HFFc6 (cell line): ENCODE results near the gene CFAP43. TPM values are rescaled to one million over a fixed set of nuclear protein-coding genes. Genes with fewer than 3 reads are reported as not detected.

Experiments used
- DNase-seq: peaks from one replicate; pipeline ENCODE4 v3.0.0-alpha.2; 2018
- H3K27ac Mint-ChIP-seq: 2 replicates; pipeline ENCODE4 v1.8.0; 2020; ENCODE audit warnings: mild to moderate bottlenecking, mixed read lengths
- H3K27me3 Mint-ChIP-seq: 2 replicates; pipeline ENCODE4 v1.8.0; 2021; ENCODE audit warnings: mild to moderate bottlenecking, moderate library complexity, mixed read lengths; ENCODE audit not compliant: insufficient read depth
- H3K36me3 Mint-ChIP-seq: 2 replicates; pipeline ENCODE4 v1.8.0; 2021; ENCODE audit warnings: low read depth, mixed read lengths
- H3K4me1 Mint-ChIP-seq: 2 replicates; pipeline ENCODE4 v1.8.0; 2020; ENCODE audit warnings: low read depth, mixed read lengths
- H3K4me3 Mint-ChIP-seq: 2 replicates; pipeline ENCODE4 v1.8.0; 2020; ENCODE audit warnings: mild to moderate bottlenecking, moderate library complexity, mixed read lengths
- H3K9me3 Mint-ChIP-seq: 2 replicates; pipeline ENCODE4 v1.8.0; 2020; ENCODE audit warnings: mild to moderate bottlenecking, mixed read lengths
- total RNA-seq, 6 experiments: library from RNA; stranded (reverse); fragmentation: NEBNext Ultra II Directional; extraction: Animal tissue kit (Norgen Biotek cat#: 25700); gene quantifications; 2 replicates in 1 of 6; 3 replicates in 5 of 6; pipeline ENCODE4 v1.2.3, GENCODE V29; 2021
- TF ChIP-seq, protein P1 (sequence below): fragments of 200-600 bp; sonication (generic); IDR thresholded peaks from 2 replicates; pipeline ENCODE4 v1.5.0; 2021; ENCODE audit warnings: antibody characterized with exemption, mild to moderate bottlenecking

The CFAP43 gene
- total RNA-seq, 6 experiments from 2014 or later = 0.14 TPM; not detected in 5

DNA sequence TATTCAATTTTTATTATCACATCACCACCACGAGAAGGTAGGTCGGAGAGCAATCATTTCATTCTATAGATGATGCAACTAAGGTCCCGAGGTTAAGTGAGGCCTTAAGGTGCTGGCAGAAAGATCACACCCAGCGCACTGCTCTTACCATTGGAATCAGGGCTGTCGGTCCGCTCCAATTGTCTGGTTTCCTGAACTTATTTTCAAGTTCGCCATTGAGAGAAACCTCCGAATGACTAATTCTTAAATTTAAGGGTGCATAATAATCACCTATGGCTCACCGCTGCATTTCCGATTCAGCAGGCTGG is 36.2 kb upstream of the CFAP43 start:
- no peak overlapping the region for H3K27ac Mint-ChIP-seq
- peaks cover 48% of the 10 kb centered on the region for H3K36me3 Mint-ChIP-seq
- no peak for DNase-seq
- no peaks in the 10 kb centered on the region for H3K27me3 Mint-ChIP-seq
- H3K9me3 Mint-ChIP-seq = no peaks in the 10 kb centered on the region
- no peak overlapping the region for H3K4me3 Mint-ChIP-seq
- TF ChIP-seq, protein P1, sequence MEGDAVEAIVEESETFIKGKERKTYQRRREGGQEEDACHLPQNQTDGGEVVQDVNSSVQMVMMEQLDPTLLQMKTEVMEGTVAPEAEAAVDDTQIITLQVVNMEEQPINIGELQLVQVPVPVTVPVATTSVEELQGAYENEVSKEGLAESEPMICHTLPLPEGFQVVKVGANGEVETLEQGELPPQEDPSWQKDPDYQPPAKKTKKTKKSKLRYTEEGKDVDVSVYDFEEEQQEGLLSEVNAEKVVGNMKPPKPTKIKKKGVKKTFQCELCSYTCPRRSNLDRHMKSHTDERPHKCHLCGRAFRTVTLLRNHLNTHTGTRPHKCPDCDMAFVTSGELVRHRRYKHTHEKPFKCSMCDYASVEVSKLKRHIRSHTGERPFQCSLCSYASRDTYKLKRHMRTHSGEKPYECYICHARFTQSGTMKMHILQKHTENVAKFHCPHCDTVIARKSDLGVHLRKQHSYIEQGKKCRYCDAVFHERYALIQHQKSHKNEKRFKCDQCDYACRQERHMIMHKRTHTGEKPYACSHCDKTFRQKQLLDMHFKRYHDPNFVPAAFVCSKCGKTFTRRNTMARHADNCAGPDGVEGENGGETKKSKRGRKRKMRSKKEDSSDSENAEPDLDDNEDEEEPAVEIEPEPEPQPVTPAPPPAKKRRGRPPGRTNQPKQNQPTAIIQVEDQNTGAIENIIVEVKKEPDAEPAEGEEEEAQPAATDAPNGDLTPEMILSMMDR = no peak
- H3K4me1 Mint-ChIP-seq = peaks cover 20% of the 10 kb centered on the region

DNA sequence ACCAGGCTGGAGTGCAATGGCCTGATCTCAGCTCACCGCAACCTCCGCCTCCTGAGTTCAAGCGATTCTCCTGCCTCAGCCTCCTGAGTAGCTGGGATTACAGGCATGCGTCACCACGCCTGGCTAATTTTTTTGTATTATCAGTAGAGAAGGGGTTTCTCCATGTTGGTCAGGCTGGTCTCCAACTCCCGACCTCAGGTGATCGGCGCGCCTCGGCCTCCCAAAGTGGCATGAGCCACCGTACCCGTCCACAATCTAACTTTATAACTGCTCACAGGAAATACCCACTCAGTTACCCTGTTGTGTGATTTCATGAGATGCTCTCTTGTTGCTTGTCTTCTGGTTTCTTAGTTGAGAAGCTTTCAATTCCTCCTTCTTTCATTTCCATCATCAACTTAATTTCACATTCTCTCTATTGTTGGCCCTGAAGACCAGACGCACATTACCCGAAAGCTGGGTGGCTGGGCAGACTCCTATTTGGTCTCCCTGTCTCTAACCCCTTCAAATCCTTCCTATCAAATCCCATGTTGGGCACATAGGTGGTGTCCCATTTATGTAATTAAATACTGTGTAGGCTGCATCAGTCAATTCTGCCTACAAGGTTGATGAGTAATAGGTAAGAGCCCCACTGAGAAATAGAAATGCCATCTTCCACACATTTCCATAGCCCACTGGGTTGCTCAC is 35.7 kb upstream of the CFAP43 start:
- H3K9me3 Mint-ChIP-seq = no peaks in the 10 kb centered on the region
- H3K27me3 Mint-ChIP-seq = no peaks in the 10 kb centered on the region
- H3K27ac Mint-ChIP-seq = 0 out of 2 replicates have a peak overlapping the region, but pooled peaks have one; percentile 35
- H3K4me1 Mint-ChIP-seq = peaks cover 15% of the 10 kb centered on the region
- DNase-seq = no peak
- peaks cover 48% of the 10 kb centered on the region for H3K36me3 Mint-ChIP-seq
- TF ChIP-seq, protein P1 = no peak
- H3K4me3 Mint-ChIP-seq = no peak overlapping the region

DNA sequence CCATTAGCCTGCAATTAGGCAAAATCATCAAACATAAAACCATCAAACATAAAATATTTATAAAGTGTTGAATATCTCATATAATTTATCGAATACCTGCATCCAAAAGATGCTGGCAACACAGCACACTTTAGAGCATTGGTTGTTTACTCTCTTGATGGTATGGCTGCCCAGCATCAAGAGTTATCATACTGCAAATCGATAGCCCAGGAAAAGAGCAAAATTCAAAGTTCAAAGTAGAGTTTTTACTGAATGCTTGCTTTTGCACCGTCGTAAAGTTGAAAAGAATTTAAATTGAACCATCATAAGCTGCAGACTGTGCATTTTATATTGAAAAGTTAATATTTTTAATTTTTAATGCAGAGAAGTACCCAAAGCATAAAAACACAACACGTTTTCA is 32.6 kb upstream of the CFAP43 start:
- Mint-ChIP-seq H3K9me3 (no peaks in the 10 kb centered on the region), H3K27me3 (no peaks in the 10 kb centered on the region), H3K4me3 (no peak overlapping the region), H3K4me1 (peaks cover 36% of the 10 kb centered on the region), H3K27ac (no peak overlapping the region), H3K36me3 (peaks cover 69% of the 10 kb centered on the region)
- no peak for DNase-seq
- TF ChIP-seq, protein P1 = no peak

DNA sequence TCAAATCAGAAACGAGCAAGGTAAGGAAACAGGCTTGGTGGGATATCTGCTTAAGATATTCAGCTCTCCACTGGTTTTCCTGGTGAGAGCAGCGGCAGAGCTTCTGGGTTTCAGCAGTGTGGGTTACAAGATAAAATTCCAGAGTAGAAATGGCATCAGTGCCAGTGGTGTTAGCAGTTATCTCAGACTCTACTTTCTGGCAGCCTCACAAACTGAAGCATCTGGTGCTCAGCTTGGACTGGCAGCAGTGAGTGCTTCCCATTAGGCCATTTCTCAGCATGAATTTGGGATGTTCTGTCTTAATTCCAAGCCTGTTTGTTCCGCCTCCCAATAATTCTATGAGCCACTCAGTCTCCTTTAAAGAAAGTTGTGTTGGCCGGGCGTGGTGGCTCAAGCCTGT is 29.9 kb upstream of the CFAP43 start:
- Mint-ChIP-seq H3K4me3 (no peak overlapping the region), H3K4me1 (peaks cover 53% of the 10 kb centered on the region), H3K36me3 (peaks cover 69% of the 10 kb centered on the region), H3K27me3 (no peaks in the 10 kb centered on the region), H3K27ac (peak overlapping the region; percentile 82; the same call in 1 of the 2 replicates), H3K9me3 (no peaks in the 10 kb centered on the region)
- TF ChIP-seq, protein P1 = no peak
- no peak for DNase-seq

DNA sequence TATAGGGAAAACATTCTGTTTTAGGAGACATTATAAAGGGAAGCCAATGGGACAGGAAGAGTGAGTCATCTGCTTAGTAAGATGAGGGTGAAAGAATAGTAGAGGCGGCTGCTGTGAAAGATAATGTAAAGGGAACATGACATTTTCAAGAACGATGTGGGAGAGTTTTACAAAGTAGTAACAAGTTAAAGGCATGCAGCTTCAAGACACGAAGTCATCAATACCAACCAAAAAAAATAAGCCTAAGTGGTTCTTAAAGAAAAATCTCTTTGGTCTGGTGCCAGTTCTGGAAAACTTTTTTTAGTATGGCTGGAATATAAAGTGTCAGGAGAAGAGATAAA is 28.6 kb upstream of the CFAP43 start:
- peak overlapping the region; percentile 82 for H3K27ac Mint-ChIP-seq
- DNase-seq = peak; percentile 60
- TF ChIP-seq, protein P1 = no peak
- H3K27me3 Mint-ChIP-seq = no peaks in the 10 kb centered on the region
- no peaks in the 10 kb centered on the region for H3K9me3 Mint-ChIP-seq
- H3K4me1 Mint-ChIP-seq = peaks cover 66% of the 10 kb centered on the region
- H3K4me3 Mint-ChIP-seq = peak overlapping the region; percentile 61
- peaks cover 63% of the 10 kb centered on the region for H3K36me3 Mint-ChIP-seq
